Breast epithelium (tissue), 3 donors: ENCODE data around the gene VIM.

ENCODE experiments used
- POLR2A ChIP-seq: fragments of 450-650 bp; IDR thresholded peaks from one replicate; pipeline ENCODE4 v1.6.1; 2016; ENCODE audit warnings: antibody characterized with exemption, mild to moderate bottlenecking, moderate library complexity
- POLR2AphosphoS5 ChIP-seq, 3 donors: sonication (generic); formaldehyde crosslinking; IDR thresholded peaks; one replicate each; pipeline ENCODE4 v1.6.1; 2017; ENCODE audit warnings: antibody characterized with exemption in 3 of 3
- TF ChIP-seq, protein P1 (sequence below), 3 donors: fragments of 450-650 bp; IDR thresholded peaks; one replicate each; pipeline ENCODE4 v1.5.1; 2016 to 2017; ENCODE audit warnings: antibody characterized with exemption in 3 of 3, mild to moderate bottlenecking in 3 of 3, moderate library complexity in 3 of 3

DNA sequence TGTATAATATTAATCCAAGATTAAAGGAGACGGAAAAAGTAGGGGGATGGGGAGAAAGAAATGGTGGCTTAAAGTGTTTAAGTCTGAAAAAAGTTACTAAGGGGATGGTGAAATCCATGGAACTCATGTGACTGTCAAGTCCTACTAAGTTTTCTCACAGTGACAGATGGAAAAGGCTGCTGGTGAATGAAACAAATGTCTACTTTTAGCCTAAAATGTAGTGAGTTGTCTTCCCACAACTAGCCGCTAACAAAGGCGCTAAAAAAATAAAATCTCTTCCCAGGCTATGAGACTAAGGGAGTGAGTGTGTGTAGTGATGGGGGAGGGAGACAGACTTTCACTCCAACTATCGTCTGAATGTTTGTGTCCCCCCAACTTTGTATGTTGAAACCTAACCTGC is 12.6 kb downstream of the VIM start:
- TF ChIP-seq, protein P1, sequence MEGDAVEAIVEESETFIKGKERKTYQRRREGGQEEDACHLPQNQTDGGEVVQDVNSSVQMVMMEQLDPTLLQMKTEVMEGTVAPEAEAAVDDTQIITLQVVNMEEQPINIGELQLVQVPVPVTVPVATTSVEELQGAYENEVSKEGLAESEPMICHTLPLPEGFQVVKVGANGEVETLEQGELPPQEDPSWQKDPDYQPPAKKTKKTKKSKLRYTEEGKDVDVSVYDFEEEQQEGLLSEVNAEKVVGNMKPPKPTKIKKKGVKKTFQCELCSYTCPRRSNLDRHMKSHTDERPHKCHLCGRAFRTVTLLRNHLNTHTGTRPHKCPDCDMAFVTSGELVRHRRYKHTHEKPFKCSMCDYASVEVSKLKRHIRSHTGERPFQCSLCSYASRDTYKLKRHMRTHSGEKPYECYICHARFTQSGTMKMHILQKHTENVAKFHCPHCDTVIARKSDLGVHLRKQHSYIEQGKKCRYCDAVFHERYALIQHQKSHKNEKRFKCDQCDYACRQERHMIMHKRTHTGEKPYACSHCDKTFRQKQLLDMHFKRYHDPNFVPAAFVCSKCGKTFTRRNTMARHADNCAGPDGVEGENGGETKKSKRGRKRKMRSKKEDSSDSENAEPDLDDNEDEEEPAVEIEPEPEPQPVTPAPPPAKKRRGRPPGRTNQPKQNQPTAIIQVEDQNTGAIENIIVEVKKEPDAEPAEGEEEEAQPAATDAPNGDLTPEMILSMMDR (IDR thresholded peaks at IDR 0.05) = no peak
- TF ChIP-seq POLR2A = no peak
- TF ChIP-seq POLR2AphosphoS5 (IDR thresholded peaks at IDR 0.05) = no peak
